ENCODE measurements around the gene TMEM204. TPM values are rescaled to one million over a fixed set of nuclear protein-coding genes. Genes with fewer than 3 reads are reported as not detected.

TMEM204 gene
- total and polyA plus RNA-seq, 8 donors = 2.4 to 9.8 (median 5.0) TPM

DNA sequence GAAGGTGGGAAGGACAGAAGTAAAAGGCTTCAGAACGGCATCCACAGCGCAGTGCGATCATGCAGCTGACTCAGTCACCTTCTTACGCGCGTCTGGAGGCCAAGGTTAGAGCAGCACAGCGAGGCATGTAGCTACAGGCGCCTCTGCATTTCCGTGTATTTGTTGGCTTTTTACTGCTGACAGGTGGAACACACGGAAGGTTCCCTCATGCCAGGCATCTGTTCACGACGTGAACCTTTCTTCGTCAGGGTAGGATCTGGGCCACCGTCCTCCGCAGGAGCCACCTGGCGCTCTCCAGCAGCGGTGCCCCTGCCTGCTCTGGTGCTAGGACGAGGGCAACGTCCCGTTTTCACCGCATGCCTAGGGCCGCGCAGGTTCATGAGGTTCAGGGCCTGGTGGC, 15.3 kb downstream of the TMEM204 start:
- Histone ChIP-seq H3K4me1 (no peaks in the 10 kb centered on the region), H3K9me3 (no peaks in the 10 kb centered on the region), H3K4me3 (no peak overlapping the region), H3K27ac (no peak overlapping the region), H3K36me3 (peaks cover 0 to 3% (median 0%) of the 10 kb centered on the region in 3 donors), H3K27me3 (no peaks in the 10 kb centered on the region)
- 83 to 90% methylated on average over 23 of the region's 23 CpGs for WGBS, 2 donors
- intact Hi-C loops (cut with DNase I) = no loop called here
- no peak for TF ChIP-seq CTCF (IDR thresholded peaks at IDR 0.05)
- FAIRE-seq (no peak), ATAC-seq (no peak), DNase-seq (no peak)

- no peak for FAIRE-seq
Observed at GRCh38 chr16:1550069-1550468, 16.6 kb downstream of the TMEM204 start.

GRCh38 chr16:1550696-1551095, 17.2 kb downstream of the TMEM204 start:
- DNase-seq = no peak
- no peak overlapping the region for H3K4me3 ChIP-seq
- H3K27me3 ChIP-seq = no peaks in the 10 kb centered on the region
- WGBS, 2 donors = 92 to 93% methylated on average over 15 of the region's 15 CpGs
- FAIRE-seq = no peak
- intact Hi-C loops (cut with DNase I) = no loop called here
- H3K36me3 ChIP-seq = peaks cover 0 to 9% (median 0%) of the 10 kb centered on the region in 3 donors
- no peak for TF ChIP-seq CTCF (IDR thresholded peaks at IDR 0.05)
- no peaks in the 10 kb centered on the region for H3K4me1 ChIP-seq
- ATAC-seq = no peak
- H3K27ac ChIP-seq = no peak overlapping the region
- no peaks in the 10 kb centered on the region for H3K9me3 ChIP-seq

More at GRCh38 chr16:1550069-1550468, 16.6 kb downstream of the TMEM204 start:
- 84 to 88% methylated on average over 8 of the region's 8 CpGs for WGBS, 2 donors
- Histone ChIP-seq H3K4me3 (no peak overlapping the region), H3K4me1 (no peaks in the 10 kb centered on the region), H3K9me3 (no peaks in the 10 kb centered on the region), H3K27me3 (no peaks in the 10 kb centered on the region), H3K27ac (no peak overlapping the region), H3K36me3 (peaks cover 0 to 4% (median 0%) of the 10 kb centered on the region in 3 donors)
- ATAC-seq (no peak), DNase-seq (no peak)
- intact Hi-C loops (cut with DNase I) = no loop called here
- no peak for TF ChIP-seq CTCF (IDR thresholded peaks at IDR 0.05)

DNA sequence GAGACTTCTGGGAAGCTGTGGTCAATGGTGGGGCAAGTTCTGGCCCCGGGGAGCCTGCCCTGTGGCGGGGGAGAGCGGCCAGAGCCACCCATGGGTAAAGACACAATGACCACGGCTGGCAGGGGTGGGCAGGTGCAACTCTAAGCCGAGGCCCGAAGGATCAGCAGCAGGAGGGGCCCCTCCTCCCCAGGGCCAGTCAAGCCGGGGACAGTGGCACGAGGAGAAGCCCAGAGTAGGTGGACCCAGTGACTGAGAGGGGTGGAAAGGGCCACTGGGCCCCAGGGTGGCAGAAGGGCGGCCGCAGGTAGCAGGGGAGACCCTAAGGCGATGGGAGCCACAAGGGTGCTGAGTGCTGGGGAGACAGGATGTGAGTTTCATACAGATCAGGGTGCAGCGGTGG, 17.7 kb downstream of the TMEM204 start:
- H3K36me3 ChIP-seq = peaks cover 0 to 14% (median 0%) of the 10 kb centered on the region in 3 donors
- no peak for FAIRE-seq

More for the DNA sequence above, 17.7 kb downstream of the TMEM204 start:
- Histone ChIP-seq H3K27me3 (no peaks in the 10 kb centered on the region), H3K9me3 (no peaks in the 10 kb centered on the region), H3K4me3 (no peak overlapping the region), H3K27ac (no peak overlapping the region), H3K4me1 (no peaks in the 10 kb centered on the region)
- DNase-seq (no peak), ATAC-seq (no peak)
- intact Hi-C loops (cut with DNase I) = no loop called here
- no peak for TF ChIP-seq CTCF (IDR thresholded peaks at IDR 0.05)
- 92 to 93% methylated on average over 11 to 12 of the region's 12 CpGs for WGBS, 2 donors

Data from pancreas (tissue), 10 donors.